Measurements from ENCODE around the gene CMIP.

- TF ChIP-seq, protein P1, sequence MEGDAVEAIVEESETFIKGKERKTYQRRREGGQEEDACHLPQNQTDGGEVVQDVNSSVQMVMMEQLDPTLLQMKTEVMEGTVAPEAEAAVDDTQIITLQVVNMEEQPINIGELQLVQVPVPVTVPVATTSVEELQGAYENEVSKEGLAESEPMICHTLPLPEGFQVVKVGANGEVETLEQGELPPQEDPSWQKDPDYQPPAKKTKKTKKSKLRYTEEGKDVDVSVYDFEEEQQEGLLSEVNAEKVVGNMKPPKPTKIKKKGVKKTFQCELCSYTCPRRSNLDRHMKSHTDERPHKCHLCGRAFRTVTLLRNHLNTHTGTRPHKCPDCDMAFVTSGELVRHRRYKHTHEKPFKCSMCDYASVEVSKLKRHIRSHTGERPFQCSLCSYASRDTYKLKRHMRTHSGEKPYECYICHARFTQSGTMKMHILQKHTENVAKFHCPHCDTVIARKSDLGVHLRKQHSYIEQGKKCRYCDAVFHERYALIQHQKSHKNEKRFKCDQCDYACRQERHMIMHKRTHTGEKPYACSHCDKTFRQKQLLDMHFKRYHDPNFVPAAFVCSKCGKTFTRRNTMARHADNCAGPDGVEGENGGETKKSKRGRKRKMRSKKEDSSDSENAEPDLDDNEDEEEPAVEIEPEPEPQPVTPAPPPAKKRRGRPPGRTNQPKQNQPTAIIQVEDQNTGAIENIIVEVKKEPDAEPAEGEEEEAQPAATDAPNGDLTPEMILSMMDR (IDR thresholded peaks at IDR 0.05), result no peak
- TF ChIP-seq POLR2A (IDR thresholded peaks at IDR 0.05), result no peak
Observed at GRCh38 chr16:81467815-81468214, 23.2 kb downstream of the CMIP start.
